ENCODE results near the gene ERAP2. TPM values are rescaled to one million over a fixed set of nuclear protein-coding genes. Genes with fewer than 3 reads are reported as not detected.

ERAP2 gene
- total and polyA plus RNA-seq, 10 of the 15 experiments (the other 5 are each of a cell fraction or from before 2014, with no cell fraction given): 4.0 to 28.7 (median 11.7) TPM

DNA sequence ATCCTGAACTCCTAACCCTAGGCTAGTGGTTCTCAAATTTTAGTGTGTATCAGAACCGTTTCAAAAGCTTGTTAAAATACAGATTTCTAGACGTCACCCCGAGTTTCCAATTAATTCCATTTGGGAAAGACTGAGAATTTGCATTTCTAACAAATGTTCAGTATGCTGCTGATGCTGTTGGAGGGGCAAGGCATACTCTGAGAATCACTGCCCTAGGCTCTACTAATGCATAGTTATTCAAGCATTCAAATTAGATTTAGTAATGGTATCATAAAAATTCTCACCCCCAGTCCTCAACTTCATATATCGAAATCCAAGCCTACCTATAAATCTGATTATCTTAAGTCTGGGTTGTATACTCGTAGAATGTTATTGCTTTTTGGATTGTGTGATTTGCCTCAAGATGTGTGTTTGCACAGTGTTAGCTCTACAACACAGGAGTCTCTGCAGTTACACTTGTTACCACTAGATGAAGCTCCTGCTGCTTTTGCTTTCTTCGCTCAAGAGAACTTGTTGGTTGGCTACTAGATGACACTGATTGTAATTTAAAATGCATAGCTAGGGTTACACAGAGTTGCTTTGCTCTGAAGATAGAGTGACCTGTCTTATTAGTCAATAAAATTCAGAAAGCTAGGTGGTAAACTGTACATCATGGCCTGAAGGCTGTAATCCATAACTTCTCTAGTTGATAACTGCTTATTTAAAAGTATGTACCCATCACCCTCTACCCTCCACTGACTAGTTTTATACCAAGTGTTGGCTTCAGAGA lies 7.5 kb upstream of the ERAP2 start (continued):
- TF ChIP-seq SMARCA5 (IDR thresholded peaks at IDR 0.05) (peak; percentile 73; the same call in 1 of the 2 replicates), MEF2A (IDR thresholded peaks at IDR 0.05; ENCODE audit: insufficient read depth, low read depth, low read length) (0 out of 2 replicates have a peak, but pooled peaks have one; percentile 49), STAT3 (IDR thresholded peaks at IDR 0.05; ENCODE audit: low read depth, low read length) (0 out of 2 replicates have a peak, but pooled peaks have one; percentile 19)

DNA sequence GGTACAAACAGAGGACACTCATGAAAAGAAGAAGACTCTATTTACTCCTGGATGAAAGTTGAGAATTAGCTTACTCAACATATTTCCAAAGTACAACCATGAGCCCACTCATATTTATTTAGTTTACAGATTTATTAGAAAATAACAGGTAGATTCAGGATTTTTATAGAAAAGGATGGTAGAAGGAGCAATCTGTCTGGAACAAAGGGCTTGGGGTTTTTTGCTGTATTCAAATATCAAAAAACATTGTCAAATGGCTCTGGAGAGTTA lies 7.0 kb upstream of the ERAP2 start:
- intact Hi-C loops (cut with micrococcal nuclease; ENCODE audit: unreplicated experiment): loop anchor here (1.0 to 5.0 kb wide), 8 partner anchors 27 to 293 kb away; no protein-coding TSS in a partner anchor
- no peak overlapping the region for H3K27ac ChIP-seq (ENCODE audit: control insufficient read depth, insufficient read depth)
- ChIA-PET POLR2A (interaction anchor here (0.9 to 3.8 kb wide), 13 partner anchors 9 to 100 kb away, joined by 3 to 27 read pairs (median 4); partner anchors contain the start of genes ERAP1 and LNPEP), SMC1A (ENCODE audit: uncharacterized antibody, unreplicated experiment) (interaction anchor here (0.6 to 7.6 kb wide), 80 partner anchors 8 to 311 kb away, joined by 3 to 178 read pairs (median 6); partner anchors contain the start of genes ERAP1, ERAP2, LIX1 and LNPEP), CTCF (interaction anchor here (0.7 to 13.2 kb wide), 76 partner anchors 8 to 1901 kb away, joined by 3 to 223 read pairs (median 8); partner anchors contain the start of genes ERAP1, ERAP2, LIX1 and LNPEP), RAD21 (ENCODE audit: unreplicated experiment) (interaction anchor here (0.7 to 10.1 kb wide), 76 partner anchors 9 to 611 kb away, joined by 3 to 142 read pairs (median 6); partner anchors contain the start of genes ERAP1, ERAP2, LIX1 and LNPEP)
- no peak overlapping the region for H2AFZ ChIP-seq (ENCODE audit: control insufficient read depth, low read depth, low read length)
- no peaks in the 10 kb centered on the region for H3K9me3 ChIP-seq (replicated peaks; ENCODE audit: control insufficient read depth, insufficient read depth, low read length)
- BruUV-seq (replicated peaks): no TSS peak
- H3K36me3 ChIP-seq (ENCODE audit: control insufficient read depth in 2 of 2, insufficient read depth in 2 of 2, low read length in 1 of 2): no peaks in the 10 kb centered on the region
- FAIRE-seq (no peak), ATAC-seq (no peak), DNase-seq (ENCODE audit: low read depth, low spot score) (no peak)
- peaks cover 28% of the 10 kb centered on the region for H3K4me1 ChIP-seq (ENCODE audit: control insufficient read depth, insufficient read depth, low read length)
- in situ Hi-C loops (cut with MboI): no loop called here
- H3K79me2 ChIP-seq (ENCODE audit: control insufficient read depth, insufficient read depth, low read length): peaks cover 4% of the 10 kb centered on the region; the same call in 1 of the 2 replicates
- no peaks in the 10 kb centered on the region for H3K27me3 ChIP-seq (replicated peaks in 1 of 2; ENCODE audit: control insufficient read depth in 2 of 2, insufficient read depth in 2 of 2, low read length in 1 of 2)
- H3K4me3 ChIP-seq: no peak overlapping the region
- H3K4me2 ChIP-seq (ENCODE audit: control insufficient read depth, insufficient read depth): no peak overlapping the region
- no peak overlapping the region for H3K9ac ChIP-seq (ENCODE audit: control insufficient read depth, insufficient read depth, low read length)
- no peak for TF ChIP-seq ZZZ3 (IDR thresholded peaks at IDR 0.05; ENCODE audit: control insufficient read depth, insufficient read length, low read depth)
- TF ChIP-seq RB1 (IDR thresholded peaks at IDR 0.05; ENCODE audit: borderline replicate concordance): no peak
- no peak for TF ChIP-seq NFYB (IDR thresholded peaks at IDR 0.05; ENCODE audit: insufficient read depth, low read depth, low read length)
- no peak for TF ChIP-seq NR2F1 (conservative IDR thresholded peaks at IDR 0.05)
- TF ChIP-seq CBX3 (IDR thresholded peaks at IDR 0.05; ENCODE audit: borderline replicate concordance, low read depth): no peak
- no peak for TF ChIP-seq ZNF24 (IDR thresholded peaks at IDR 0.05)
- TF ChIP-seq, protein P1, sequence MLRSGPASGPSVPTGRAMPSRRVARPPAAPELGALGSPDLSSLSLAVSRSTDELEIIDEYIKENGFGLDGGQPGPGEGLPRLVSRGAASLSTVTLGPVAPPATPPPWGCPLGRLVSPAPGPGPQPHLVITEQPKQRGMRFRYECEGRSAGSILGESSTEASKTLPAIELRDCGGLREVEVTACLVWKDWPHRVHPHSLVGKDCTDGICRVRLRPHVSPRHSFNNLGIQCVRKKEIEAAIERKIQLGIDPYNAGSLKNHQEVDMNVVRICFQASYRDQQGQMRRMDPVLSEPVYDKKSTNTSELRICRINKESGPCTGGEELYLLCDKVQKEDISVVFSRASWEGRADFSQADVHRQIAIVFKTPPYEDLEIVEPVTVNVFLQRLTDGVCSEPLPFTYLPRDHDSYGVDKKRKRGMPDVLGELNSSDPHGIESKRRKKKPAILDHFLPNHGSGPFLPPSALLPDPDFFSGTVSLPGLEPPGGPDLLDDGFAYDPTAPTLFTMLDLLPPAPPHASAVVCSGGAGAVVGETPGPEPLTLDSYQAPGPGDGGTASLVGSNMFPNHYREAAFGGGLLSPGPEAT (IDR thresholded peaks at IDR 0.05; ENCODE audit: low read depth): no peak
- TF ChIP-seq TCF12 (IDR thresholded peaks at IDR 0.05; ENCODE audit: low read depth, low read length): no peak
- no peak for TF ChIP-seq SPI1 (IDR thresholded peaks at IDR 0.05; ENCODE audit: borderline replicate concordance, insufficient read depth, low read depth, low read length)
- TF ChIP-seq WRNIP1 (IDR thresholded peaks at IDR 0.05; ENCODE audit: borderline replicate concordance, low read depth, low read length): no peak
- TF ChIP-seq, protein P2, sequence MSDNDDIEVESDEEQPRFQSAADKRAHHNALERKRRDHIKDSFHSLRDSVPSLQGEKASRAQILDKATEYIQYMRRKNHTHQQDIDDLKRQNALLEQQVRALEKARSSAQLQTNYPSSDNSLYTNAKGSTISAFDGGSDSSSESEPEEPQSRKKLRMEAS (IDR thresholded peaks at IDR 0.05; ENCODE audit: low read depth, low read length): no peak
- TF ChIP-seq SMAD1 (IDR thresholded peaks at IDR 0.05; ENCODE audit: low read depth, partially characterized antibody): no peak
- H4K20me1 ChIP-seq (ENCODE audit: control insufficient read depth, insufficient read depth): no peaks in the 10 kb centered on the region

Data from GM12878 (cell line).